ENCODE results near the gene SYTL3.

- no peak for TF ChIP-seq CTCF (IDR thresholded peaks at IDR 0.05)
- no peak for TF ChIP-seq EZH2 (IDR thresholded peaks at IDR 0.05; ENCODE audit: borderline replicate concordance, insufficient read depth, low read depth, low read length, poor library complexity, severe bottlenecking)
Observed at GRCh38 chr6:158648682-158649131, 1.1 kb upstream of the SYTL3 start.

Data from B cell (primary cell).